Spinal cord (tissue), 10 donors: ENCODE data around the gene SLK. TPM values are rescaled to one million over a fixed set of nuclear protein-coding genes. Genes with fewer than 3 reads are reported as not detected.

ENCODE experiments used
- DNase-seq, 6 donors: peaks; one replicate each; pipeline versions ENCODE4 v3.0.0 to v3.0.0-alpha.2; 2013 to 2015; ENCODE audit warnings: low spot score in 6 of 6, low read depth in 4 of 6
- H3K27ac ChIP-seq: one replicate; pipeline ENCODE4 v1.5.1; 2013; ENCODE audit warnings: low read depth, low read length, control low read depth
- H3K27me3 ChIP-seq: one replicate; pipeline ENCODE4 v1.6.1; 2013; ENCODE audit warnings: low read length; ENCODE audit not compliant: control insufficient read depth, insufficient read depth
- H3K36me3 ChIP-seq: one replicate; pipeline ENCODE4 v1.6.1; 2013; ENCODE audit warnings: low read length; ENCODE audit not compliant: control insufficient read depth, insufficient read depth
- H3K4me1 ChIP-seq: one replicate; pipeline ENCODE4 v1.6.1; 2013; ENCODE audit warnings: low read length; ENCODE audit not compliant: control insufficient read depth, insufficient read depth
- H3K4me3 ChIP-seq: one replicate; pipeline ENCODE4 v1.5.1; 2013; ENCODE audit warnings: low read depth, low read length, control low read depth
- H3K9me3 ChIP-seq: one replicate; pipeline ENCODE4 v1.6.1; 2013; ENCODE audit warnings: low read length; ENCODE audit not compliant: control insufficient read depth, insufficient read depth
- WGBS: methylation state at CpG from one replicate; pipeline ENCODE4 v1.1.5; 2013; ENCODE audit warnings: missing lambda C conversion rate; ENCODE audit not compliant: insufficient coverage; 5-methylcytosine and 5-hydroxymethylcytosine counted together
- polyA plus RNA-seq, 2 donors: library from polyadenylated mRNA; unstranded; fragments of 120-200 nt; gene quantifications; one replicate each; pipeline ENCODE4 v1.2.1, GENCODE V29; 2013; ENCODE audit not compliant: insufficient read length in 2 of 2
- total RNA-seq, 2 donors: library from RNA; depleted of rRNA in 1 of 2; stranded (reverse); fragments of 120-200 nt in 1 of 2; fragments of >200 nt in 1 of 2; gene quantifications; one replicate each; pipeline versions ENCODE4 v1.2.3 to v1.2.4, GENCODE V29; 2013 to 2014
- donor health status: healthy.

Gene SLK
- total and polyA plus RNA-seq, 4 donors = 15.1 to 65.5 (median 37.6) TPM

DNA sequence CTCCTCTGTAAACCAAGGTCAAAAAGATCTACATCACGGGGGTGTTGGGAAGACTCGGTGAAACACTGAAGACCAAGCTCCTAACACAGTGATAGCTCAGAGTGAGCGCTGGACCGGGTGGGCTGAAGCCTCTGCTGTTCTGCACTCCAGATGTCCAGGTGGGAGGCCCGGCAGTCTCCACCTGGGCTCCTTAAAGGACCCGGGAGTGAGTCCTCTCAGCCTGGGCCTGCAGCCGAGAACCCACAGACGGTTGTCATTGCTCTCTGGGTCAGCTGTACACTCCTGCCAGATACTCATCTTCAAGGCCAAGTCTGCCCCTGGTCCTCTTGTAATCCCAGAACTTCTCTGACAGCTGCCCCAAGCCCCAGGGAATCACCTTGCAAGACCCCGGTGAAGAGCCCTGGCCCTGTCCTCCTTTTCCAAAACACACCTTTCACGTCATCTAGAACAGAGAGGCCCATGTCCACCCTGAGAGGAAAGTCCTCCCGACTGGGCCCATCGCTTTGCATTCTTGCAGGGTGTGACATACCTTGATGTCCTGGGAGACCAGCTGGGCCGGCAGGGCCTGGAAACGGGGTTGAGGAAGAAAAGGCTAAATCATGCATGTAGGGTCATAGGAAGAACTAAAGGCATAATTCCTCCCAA lies 75.1 kb downstream of the SLK start:
- no peak overlapping the region for H3K27ac ChIP-seq
- no peak overlapping the region for H3K4me3 ChIP-seq
- H3K36me3 ChIP-seq = no peaks in the 10 kb centered on the region
- no peak for DNase-seq
- 92% methylated on average over 14 of the region's 14 CpGs for WGBS
- no peaks in the 10 kb centered on the region for H3K27me3 ChIP-seq
- H3K4me1 ChIP-seq = no peaks in the 10 kb centered on the region
- no peaks in the 10 kb centered on the region for H3K9me3 ChIP-seq

DNA sequence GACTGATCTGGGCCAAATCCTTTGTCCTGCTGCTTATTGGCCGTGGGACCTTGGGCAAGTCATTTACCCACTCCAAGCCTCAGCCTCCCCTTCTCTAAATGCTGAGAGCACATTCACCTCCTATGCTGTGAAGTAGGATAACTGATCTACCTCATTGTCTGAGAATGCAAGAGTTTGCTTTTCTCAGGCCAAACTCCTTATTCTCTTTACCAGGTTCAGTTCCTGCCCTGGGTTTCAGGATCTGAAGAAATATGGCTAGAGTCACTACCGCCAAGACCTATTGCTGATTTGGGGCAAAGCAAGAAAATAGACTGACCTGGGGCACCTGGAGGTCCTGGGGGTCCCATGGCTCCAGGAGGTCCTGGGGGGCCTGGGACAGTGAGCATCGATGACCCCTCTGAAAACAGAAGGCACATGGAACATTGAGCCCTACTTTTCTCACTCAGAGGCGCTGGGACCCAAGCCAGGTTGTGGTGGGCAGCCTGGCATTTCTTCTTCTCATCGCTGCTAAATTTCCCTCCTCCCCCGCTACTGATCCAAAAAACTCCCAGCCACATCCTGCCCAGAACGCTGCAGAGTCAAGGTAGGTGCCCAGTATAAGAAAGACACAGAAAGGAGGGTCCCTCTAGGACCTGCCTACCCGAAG lies 76.4 kb downstream of the SLK start:
- no peak overlapping the region for H3K4me3 ChIP-seq

DNA sequence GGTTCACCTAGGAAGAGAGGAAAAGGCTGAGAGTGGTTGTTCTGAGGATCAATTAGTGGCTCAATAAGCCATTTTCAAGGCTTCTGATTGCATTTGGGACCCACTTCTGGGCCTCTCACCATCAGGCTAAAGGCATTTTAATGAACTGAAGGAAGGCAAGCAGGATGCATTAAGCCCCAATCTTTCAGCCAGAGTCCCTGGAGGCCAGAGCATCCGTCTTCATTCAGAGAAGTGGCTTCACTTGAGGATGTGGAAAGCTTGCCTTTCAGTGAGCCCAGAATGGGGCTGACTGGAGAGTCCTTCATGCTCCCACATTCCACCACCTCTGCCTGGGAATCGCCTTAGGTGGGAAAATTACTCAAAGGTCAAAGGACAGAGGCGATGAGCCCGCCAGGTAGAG lies 76.9 kb downstream of the SLK start:
- H3K27ac ChIP-seq = no peak overlapping the region
- no peaks in the 10 kb centered on the region for H3K4me1 ChIP-seq
- 100% methylated on average over 2 of the region's 4 CpGs for WGBS
- H3K27me3 ChIP-seq = no peaks in the 10 kb centered on the region
- H3K9me3 ChIP-seq = no peaks in the 10 kb centered on the region
- no peak overlapping the region for H3K4me3 ChIP-seq
- H3K36me3 ChIP-seq = no peaks in the 10 kb centered on the region
- DNase-seq = no peak

More for the DNA sequence above, 76.4 kb downstream of the SLK start:
- H3K9me3 ChIP-seq = no peaks in the 10 kb centered on the region
- 86% methylated on average over 4 of the region's 8 CpGs for WGBS
- DNase-seq = no peak
- no peaks in the 10 kb centered on the region for H3K27me3 ChIP-seq
- no peak overlapping the region for H3K27ac ChIP-seq
- H3K36me3 ChIP-seq = no peaks in the 10 kb centered on the region
- no peaks in the 10 kb centered on the region for H3K4me1 ChIP-seq

DNA sequence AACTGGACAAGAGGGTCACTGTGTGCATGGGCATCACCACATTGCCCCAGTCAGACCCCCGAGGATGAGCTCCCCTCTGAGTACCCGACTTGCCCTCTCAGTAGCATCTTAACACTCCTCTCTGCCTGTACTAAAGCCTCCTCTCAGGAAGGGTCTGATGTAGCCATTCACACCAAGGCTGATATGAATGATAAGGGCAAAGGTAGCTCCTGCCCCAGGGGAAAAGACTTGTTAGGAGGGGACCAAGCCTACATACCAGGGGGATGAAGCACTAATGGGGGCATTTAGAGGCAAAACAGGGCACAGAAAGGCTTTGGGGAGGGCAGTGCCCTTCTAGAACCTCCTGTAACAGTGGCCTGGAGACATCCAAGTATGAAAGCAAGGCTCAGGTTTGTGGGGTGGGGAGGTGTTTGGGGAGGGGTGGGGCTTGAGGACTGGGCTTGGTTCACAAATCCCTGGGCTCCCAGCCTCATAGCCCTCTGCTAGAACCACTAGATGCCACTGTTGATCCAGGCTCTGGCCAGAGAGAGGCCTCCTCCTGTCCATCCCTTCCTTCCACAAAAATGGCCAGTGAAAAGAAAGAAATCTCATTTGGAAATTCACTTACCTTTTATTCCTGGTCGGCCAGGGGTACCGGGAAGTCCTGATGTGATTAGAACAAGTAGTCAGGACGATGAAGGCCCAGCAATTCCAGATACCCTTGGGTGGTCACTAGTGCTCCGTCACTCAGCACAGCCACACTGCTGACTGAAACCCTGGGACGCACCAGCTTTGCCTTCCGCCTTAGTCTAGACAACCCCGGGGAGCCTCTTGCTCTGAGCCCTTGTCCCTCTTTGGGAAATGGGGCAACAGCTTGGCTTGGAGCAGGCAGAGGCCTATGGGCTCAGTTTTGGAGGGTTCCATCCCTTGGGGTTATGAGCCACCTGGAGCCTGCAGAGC lies 78.5 kb downstream of the SLK start:
- H3K27ac ChIP-seq = no peak overlapping the region
- H3K4me3 ChIP-seq = no peak overlapping the region
- 59% methylated on average over 5 of the region's 9 CpGs for WGBS
- no peaks in the 10 kb centered on the region for H3K27me3 ChIP-seq
- no peaks in the 10 kb centered on the region for H3K36me3 ChIP-seq
- no peaks in the 10 kb centered on the region for H3K9me3 ChIP-seq
- peaks cover 6% of the 10 kb centered on the region for H3K4me1 ChIP-seq
- peak in 4 of 6 donors; percentile 19 to 70 (median 47) for DNase-seq

DNA sequence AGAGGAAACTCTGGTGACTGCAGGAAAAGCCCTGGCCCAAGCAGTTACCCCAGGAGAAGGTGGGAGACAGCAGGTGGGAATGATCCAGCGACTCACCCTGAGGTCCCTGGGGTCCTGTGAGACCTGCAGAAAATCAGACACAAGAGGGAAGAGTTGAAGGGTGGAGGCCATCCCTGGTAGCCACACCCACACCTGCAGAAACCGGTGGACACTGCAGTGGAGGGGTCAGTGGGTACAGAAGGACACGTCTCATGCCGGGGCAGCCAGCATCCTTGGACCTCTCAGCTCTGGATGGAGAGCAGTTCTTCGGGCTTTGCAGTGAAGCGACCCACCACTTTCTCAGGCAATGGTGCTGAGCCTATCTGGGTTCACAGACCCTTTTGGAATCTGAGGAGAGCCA lies 79.7 kb downstream of the SLK start:
- Histone ChIP-seq H3K36me3 (no peaks in the 10 kb centered on the region), H3K27ac (no peak overlapping the region), H3K27me3 (no peaks in the 10 kb centered on the region), H3K4me1 (peaks cover 6% of the 10 kb centered on the region), H3K4me3 (no peak overlapping the region), H3K9me3 (no peaks in the 10 kb centered on the region)
- DNase-seq = no peak
- 97% methylated on average over 5 of the region's 6 CpGs for WGBS

DNA sequence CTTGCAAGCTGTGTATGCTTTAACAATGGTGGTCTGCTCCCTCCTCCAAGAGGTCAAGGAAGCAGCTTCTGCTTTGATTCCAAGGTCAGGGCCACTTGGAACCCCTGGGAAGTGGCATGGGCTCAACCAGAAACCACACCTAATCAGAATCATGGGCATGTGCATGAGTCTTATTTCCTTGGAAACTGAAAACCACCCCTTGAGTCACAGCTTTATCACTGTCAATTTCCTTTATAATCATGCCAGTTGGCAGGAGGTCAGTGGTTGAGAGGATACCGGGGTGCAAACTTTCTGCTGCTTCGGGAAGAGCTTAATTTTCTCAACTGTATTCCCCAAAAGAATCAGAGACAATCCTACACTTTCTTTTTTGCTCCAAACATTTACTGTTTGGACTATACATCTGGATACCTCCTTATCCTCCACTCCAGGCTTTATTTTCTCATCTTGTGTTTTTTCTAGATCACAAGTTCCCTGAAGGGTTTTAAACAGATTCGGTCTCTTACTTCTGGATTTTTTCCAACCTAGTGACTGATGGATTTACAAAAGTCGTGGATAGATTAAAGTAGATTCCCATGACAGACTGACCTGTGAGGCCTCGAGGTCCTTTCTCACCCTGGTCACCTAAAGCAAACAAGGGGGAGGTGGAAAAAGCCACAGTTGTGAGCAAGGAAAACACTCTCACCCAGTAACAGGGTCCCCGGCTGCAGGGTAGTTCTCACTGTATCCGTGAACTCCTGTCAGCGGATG lies 82.7 kb downstream of the SLK start:
- H3K9me3 ChIP-seq = no peaks in the 10 kb centered on the region
- H3K4me3 ChIP-seq = no peak overlapping the region
- no peaks in the 10 kb centered on the region for H3K36me3 ChIP-seq
- 56% methylated on average over 5 of the region's 8 CpGs for WGBS
- no peaks in the 10 kb centered on the region for H3K27me3 ChIP-seq
- peak in 2 of 6 donors; percentile 22 to 29 for DNase-seq
- H3K27ac ChIP-seq = peak overlapping the region; percentile 11
- H3K4me1 ChIP-seq = peaks cover 6% of the 10 kb centered on the region

DNA sequence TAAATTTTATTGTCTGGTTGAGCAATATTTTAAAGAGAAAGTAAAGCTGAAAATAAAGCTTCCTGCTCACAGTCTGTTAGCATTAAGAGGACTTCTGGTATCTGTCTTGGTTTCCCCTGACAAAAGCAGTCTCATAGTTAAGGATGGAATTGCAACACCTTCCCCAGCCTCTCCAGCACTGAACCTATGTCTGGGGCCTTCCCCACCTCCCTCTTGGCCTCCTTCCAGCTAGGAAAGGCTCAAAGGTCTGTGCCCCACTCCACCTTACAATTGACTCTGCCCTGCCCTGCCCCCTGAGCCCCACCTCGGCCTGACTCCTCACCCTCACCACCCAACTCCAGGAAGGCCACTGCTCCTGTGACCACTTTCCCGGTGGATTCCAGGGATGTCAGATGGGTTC lies 85.5 kb downstream of the SLK start:
- 83% methylated on average over 2 of the region's 2 CpGs for WGBS

DNA sequence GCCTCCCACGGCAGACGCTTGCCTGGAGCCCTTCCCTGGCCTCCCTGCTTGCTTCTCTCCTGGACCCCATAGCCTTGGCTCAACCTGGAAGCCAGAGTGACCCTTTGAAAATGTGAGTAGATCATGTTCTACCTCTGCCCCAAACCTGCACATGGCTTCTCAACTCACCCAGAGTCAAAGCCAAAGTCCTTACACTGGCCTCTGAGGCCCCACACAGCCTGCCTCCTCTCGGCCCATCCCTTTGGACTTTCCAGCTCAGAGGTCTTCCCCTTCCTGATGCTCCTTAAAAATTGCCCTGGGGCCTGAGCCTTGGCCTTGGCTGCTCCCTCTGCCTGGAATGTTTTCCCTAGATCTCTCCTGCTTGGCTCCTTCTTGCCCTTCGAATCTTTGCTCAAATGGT lies 86.3 kb downstream of the SLK start:
- WGBS = 90% methylated on average over 2 of the region's 4 CpGs
- no peak overlapping the region for H3K27ac ChIP-seq
- H3K27me3 ChIP-seq = no peaks in the 10 kb centered on the region
- no peaks in the 10 kb centered on the region for H3K36me3 ChIP-seq
- no peak overlapping the region for H3K4me3 ChIP-seq
- H3K9me3 ChIP-seq = no peaks in the 10 kb centered on the region
- DNase-seq = no peak
- peaks cover 9% of the 10 kb centered on the region for H3K4me1 ChIP-seq

More for the DNA sequence above, 85.5 kb downstream of the SLK start:
- Histone ChIP-seq H3K4me1 (peaks cover 9% of the 10 kb centered on the region), H3K27me3 (no peaks in the 10 kb centered on the region), H3K4me3 (no peak overlapping the region), H3K36me3 (no peaks in the 10 kb centered on the region), H3K9me3 (no peaks in the 10 kb centered on the region), H3K27ac (no peak overlapping the region)
- DNase-seq = no peak

DNA sequence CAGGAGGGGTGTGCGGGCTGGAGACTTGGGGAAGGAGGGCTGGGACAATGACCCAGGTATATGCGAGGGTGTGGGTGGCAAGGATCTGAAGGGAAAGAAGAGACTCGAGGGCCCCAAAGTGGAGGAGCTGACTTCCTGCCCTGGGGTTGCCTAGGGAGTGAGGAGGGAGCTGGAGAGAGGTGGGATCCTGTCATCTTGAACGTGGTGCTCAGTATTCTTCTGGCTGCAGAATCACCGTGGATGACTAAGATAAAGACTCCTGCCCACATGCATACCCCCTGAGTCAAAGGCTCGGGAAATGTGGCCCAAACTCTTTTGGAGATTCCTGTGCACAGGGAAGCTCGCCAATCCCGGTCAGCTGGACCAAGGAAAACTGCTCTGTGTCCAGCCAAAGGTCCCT lies 87.5 kb downstream of the SLK start:
- Histone ChIP-seq H3K4me1 (peaks cover 3% of the 10 kb centered on the region), H3K27ac (no peak overlapping the region), H3K36me3 (no peaks in the 10 kb centered on the region), H3K9me3 (no peaks in the 10 kb centered on the region), H3K27me3 (no peaks in the 10 kb centered on the region), H3K4me3 (no peak overlapping the region)
- no peak for DNase-seq
- WGBS = 76% methylated on average over 7 of the region's 8 CpGs
